Upper lobe of left lung (tissue), 6 donors: ENCODE measurements around the gene ADAMTS1. TPM values are rescaled to one million over a fixed set of nuclear protein-coding genes. Genes with fewer than 3 reads are reported as not detected.

Experiments used
- ATAC-seq, 2 donors: fragments of 200-7000 bp; cut with Tn5 transposase; one replicate each; pipeline ENCODE4 v1.9.1; 2022; ENCODE audit warnings: mild to moderate bottlenecking in 2 of 2, moderate library complexity in 2 of 2; ENCODE audit not compliant: low FRiP score in 2 of 2
- DNase-seq, 2 donors: peaks; one replicate each; pipeline ENCODE4 v3.0.0-alpha.2; 2019 to 2020
- H3K27ac ChIP-seq, 4 donors: fragments of 200-600 bp; sonication (generic); one replicate each; pipeline ENCODE4 v1.5.1; 2016 to 2019
- H3K27me3 ChIP-seq, 4 donors: fragments of 200-600 bp; sonication (generic); one replicate each; pipeline ENCODE4 v1.5.1; 2017 to 2019
- H3K36me3 ChIP-seq, 4 donors: fragments of 200-600 bp; sonication (generic); one replicate each; pipeline ENCODE4 v1.5.1; 2016 to 2019
- H3K4me1 ChIP-seq, 4 donors: fragments of 200-600 bp; sonication (generic); one replicate each; pipeline ENCODE4 v1.5.1; 2018 to 2019
- H3K4me3 ChIP-seq, 4 donors: fragments of 200-600 bp; sonication (generic); one replicate each; pipeline ENCODE4 v1.5.1; 2017 to 2019; ENCODE audit warnings: mild to moderate bottlenecking in 2 of 4, moderate library complexity in 1 of 4
- H3K9me3 ChIP-seq, 4 donors: fragments of 200-600 bp; sonication (generic); one replicate each; pipeline ENCODE4 v1.5.1; 2018 to 2019
- CTCF ChIP-seq, 6 experiments: fragments of 450-650 bp in 4 of 6; fragments of 200-600 bp in 2 of 6; sonication (generic) in 2 of 6; IDR thresholded peaks; one replicate each; pipeline ENCODE4 v1.5.1; 2016 to 2019; ENCODE audit warnings: antibody characterized with exemption in 6 of 6
- EP300 ChIP-seq, 4 donors: sonication (generic); formaldehyde crosslinking; IDR thresholded peaks; one replicate each; pipeline ENCODE4 v1.5.1; 2017; ENCODE audit warnings: antibody characterized with exemption in 4 of 4, control low read depth in 2 of 4
- POLR2A ChIP-seq, 4 donors: fragments of 450-650 bp; IDR thresholded peaks; one replicate each; pipeline ENCODE4 v1.5.1; 2016 to 2017; ENCODE audit warnings: antibody characterized with exemption in 4 of 4, mild to moderate bottlenecking in 2 of 4
- POLR2AphosphoS5 ChIP-seq, 2 donors: sonication (generic); formaldehyde crosslinking; IDR thresholded peaks; one replicate each; pipeline ENCODE4 v1.5.1; 2017; ENCODE audit warnings: antibody characterized with exemption in 2 of 2
- WGBS, 2 donors: methylation state at CpG; one replicate each; pipeline ENCODE4 v1.1.5; 2017 to 2018; 5-methylcytosine and 5-hydroxymethylcytosine counted together
- total RNA-seq, 6 donors: library from RNA; depleted of rRNA in 4 of 6; stranded (reverse); fragments of >200 nt in 4 of 6; gene quantifications; one replicate each; pipeline versions ENCODE4 v1.1.0 to v1.2.1, GENCODE V29; 2016 to 2021
- donor health status: DM: no; HTN: no; CAD: no; lungs with moderate emphysema.
- donor health status: DM: no; HTN: yes; CAD: no; lungs with severe emphysema.

The ADAMTS1 gene
- total RNA-seq, 6 donors from 2014 or later = 37.9 to 144 (median 58.4) TPM

- Histone ChIP-seq H3K27ac (no peak overlapping the region), H3K27me3 (no peaks in the 10 kb centered on the region), H3K9me3 (no peaks in the 10 kb centered on the region), H3K36me3 (no peaks in the 10 kb centered on the region), H3K4me3 (no peak overlapping the region), H3K4me1 (peaks cover 0 to 4% (median 0%) of the 10 kb centered on the region in 4 donors)
- no peak for DNase-seq
- no peak for TF ChIP-seq EP300 (IDR thresholded peaks at IDR 0.05)
- ATAC-seq = no peak
- 96 to 97% methylated on average over 2 of the region's 2 CpGs for WGBS, 2 donors
Observed at GRCh38 chr21:26884436-26884835, 39.2 kb upstream of the ADAMTS1 start.

- Histone ChIP-seq H3K9me3 (no peaks in the 10 kb centered on the region), H3K27me3 (no peaks in the 10 kb centered on the region), H3K4me3 (no peak overlapping the region), H3K36me3 (no peaks in the 10 kb centered on the region), H3K4me1 (peaks cover 0 to 4% (median 0%) of the 10 kb centered on the region in 4 donors), H3K27ac (no peak overlapping the region)
- no peak for DNase-seq
- WGBS, 2 donors = 53 to 68% methylated on average over 2 of the region's 2 CpGs
- TF ChIP-seq EP300 (IDR thresholded peaks at IDR 0.05) (no peak), POLR2A (IDR thresholded peaks at IDR 0.05) (no peak), CTCF (IDR thresholded peaks at IDR 0.05) (no peak), POLR2AphosphoS5 (IDR thresholded peaks at IDR 0.05) (no peak)
- no peak for ATAC-seq
Observed at GRCh38 chr21:26883768-26884167, 38.6 kb upstream of the ADAMTS1 start.

GRCh38 chr21:26881504-26882228 is 36.5 kb upstream of the ADAMTS1 start:
- H3K36me3 ChIP-seq = no peaks in the 10 kb centered on the region
- no peaks in the 10 kb centered on the region for H3K4me1 ChIP-seq
- no peak overlapping the region for H3K4me3 ChIP-seq
- DNase-seq (no peak), ATAC-seq (no peak)
- no peak overlapping the region for H3K27ac ChIP-seq
- WGBS, 2 donors = 50 to 63% methylated on average over 4 of the region's 4 CpGs
- H3K9me3 ChIP-seq = no peaks in the 10 kb centered on the region
- no peak for TF ChIP-seq EP300 (IDR thresholded peaks at IDR 0.05)
- TF ChIP-seq CTCF (IDR thresholded peaks at IDR 0.05) = peak in 2 of 6 experiments; percentile 11 to 32
- H3K27me3 ChIP-seq = no peaks in the 10 kb centered on the region

- no peak overlapping the region for H3K4me3 ChIP-seq
- peaks cover 0 to 17% (median 10%) of the 10 kb centered on the region in 4 donors for H3K9me3 ChIP-seq
- DNase-seq = no peak
- no peaks in the 10 kb centered on the region for H3K4me1 ChIP-seq
- no peak for ATAC-seq
- no peaks in the 10 kb centered on the region for H3K36me3 ChIP-seq
- no peak for TF ChIP-seq POLR2AphosphoS5 (IDR thresholded peaks at IDR 0.05)
- TF ChIP-seq POLR2A (IDR thresholded peaks at IDR 0.05) = no peak
- no peak for TF ChIP-seq CTCF (IDR thresholded peaks at IDR 0.05)
- TF ChIP-seq EP300 (IDR thresholded peaks at IDR 0.05) = no peak
- H3K27ac ChIP-seq = no peak overlapping the region
- WGBS, 2 donors = 50 to 63% methylated on average over 6 of the region's 6 CpGs
- H3K27me3 ChIP-seq = no peaks in the 10 kb centered on the region
Observed at GRCh38 chr21:26877018-26877417, 31.8 kb upstream of the ADAMTS1 start.

GRCh38 chr21:26874347-26874746 is 29.1 kb upstream of the ADAMTS1 start:
- Histone ChIP-seq H3K27me3 (no peaks in the 10 kb centered on the region), H3K36me3 (no peaks in the 10 kb centered on the region), H3K4me3 (no peak overlapping the region), H3K9me3 (peaks cover 0 to 17% (median 10%) of the 10 kb centered on the region in 4 donors), H3K4me1 (no peaks in the 10 kb centered on the region), H3K27ac (no peak overlapping the region)
- WGBS, 2 donors = 80 to 85% methylated on average over 1 of the region's 1 CpG
- ATAC-seq (no peak), DNase-seq (no peak)
- no peak for TF ChIP-seq POLR2A (IDR thresholded peaks at IDR 0.05)
- no peak for TF ChIP-seq CTCF (IDR thresholded peaks at IDR 0.05)
